HG03469 (cell line): ENCODE results near the gene NUTM2B.
"Not testable (repeated sequence)": the region's sequence is repeated elsewhere in the genome, so short reads cannot be mapped to it uniquely, and the experiment has no call there.

Experiments used
- ATAC-seq: cut with Tn5 transposase; IDR thresholded peaks from one replicate; pipeline ENCODE4 v1.9.1; 2021; ENCODE audit warnings: mild to moderate bottlenecking, moderate library complexity, moderate number of reproducible peaks; ENCODE audit not compliant: unreplicated experiment

Gene NUTM2B

DNA sequence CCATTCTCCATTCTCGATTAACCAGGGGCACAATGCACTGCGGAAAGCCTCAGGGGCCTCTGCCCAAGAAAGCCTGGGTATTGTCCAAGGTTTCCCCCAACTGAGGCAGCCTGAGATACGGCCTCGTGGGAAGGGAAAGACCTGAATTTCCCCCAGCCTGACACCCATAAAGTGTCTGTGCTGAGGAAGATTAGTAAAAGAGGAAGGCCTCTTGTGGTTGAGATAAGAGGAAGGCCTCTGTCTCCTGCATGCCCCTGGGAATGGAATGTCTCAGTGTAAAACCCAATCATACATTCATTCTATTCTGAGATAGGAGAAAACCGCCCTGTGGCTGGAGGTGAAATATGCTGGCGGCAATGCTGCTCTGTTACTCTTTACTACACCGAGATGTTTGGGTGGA, 41.8 kb downstream of the NUTM2B start:
- ATAC-seq: not testable (repeated sequence)

DNA sequence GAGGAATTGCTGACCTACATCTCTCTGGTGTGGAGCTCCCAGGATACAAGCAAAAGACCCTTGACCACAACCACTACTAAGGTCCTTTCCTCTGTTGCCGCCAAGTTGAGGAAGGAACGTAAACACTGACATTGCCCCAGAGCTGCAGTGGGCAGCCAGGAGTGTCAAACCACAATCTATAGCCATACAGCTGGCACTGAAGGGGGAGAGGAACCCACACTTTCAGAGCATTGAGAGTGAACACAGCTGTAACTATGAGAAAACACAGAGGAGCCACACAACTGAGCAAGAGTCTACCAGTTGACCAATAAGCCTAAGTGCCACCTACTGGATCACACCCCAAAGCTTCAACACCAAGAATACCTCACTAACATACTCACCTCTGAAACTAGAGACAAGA, 45.5 kb downstream of the NUTM2B start:
- ATAC-seq: not testable (repeated sequence)

DNA sequence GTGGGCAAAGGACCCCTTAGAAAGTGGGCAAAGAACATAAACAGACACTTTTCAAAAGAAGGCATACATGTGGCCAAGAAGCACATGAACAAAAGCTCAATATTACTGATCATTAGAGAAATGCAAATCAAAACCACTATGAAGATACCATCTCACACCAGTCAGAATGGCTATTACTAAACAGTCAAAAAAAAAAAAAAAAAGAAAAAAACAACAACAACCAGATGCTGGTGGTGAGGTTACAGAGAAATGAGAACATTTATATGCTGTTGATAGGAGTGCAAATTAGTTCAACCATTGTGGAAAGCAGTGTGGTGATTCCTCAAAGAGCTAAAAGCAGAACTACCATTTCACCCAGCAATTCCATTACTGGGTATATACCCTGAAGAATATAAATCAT, 50.6 kb downstream of the NUTM2B start:
- not testable (repeated sequence) for ATAC-seq

DNA sequence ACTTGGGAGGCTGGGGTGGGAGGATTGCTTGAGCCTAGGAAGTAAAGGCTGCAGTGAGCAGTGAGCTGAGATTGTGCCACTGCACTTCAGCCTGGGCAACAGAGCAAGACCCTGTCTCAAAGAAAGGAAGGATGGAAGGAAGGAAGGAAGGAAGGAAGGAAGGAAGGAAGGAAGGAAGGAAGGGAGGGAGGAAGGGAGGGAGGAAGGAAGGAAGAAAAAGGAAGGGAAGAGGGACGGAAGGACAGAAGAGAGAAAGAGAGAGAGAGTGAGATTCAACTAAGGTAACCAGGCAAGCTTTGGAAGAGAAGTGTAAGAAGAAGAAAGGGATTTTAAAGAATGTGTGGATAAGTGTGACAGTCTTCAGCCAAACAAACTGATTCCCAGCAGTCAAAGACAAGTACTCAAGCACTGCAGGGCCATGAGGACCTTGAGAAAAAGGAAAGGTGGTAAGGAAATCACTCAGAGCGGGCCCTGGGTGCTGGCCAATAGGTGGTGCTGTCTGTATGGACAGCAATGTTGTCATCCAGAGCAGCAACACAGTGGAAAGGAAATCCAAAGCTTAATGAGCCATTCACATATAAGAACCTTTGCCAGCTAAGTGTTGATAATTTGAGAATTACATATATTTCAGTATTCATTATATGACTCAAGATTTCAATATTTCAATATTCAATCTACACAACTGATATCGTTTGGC, 55.4 kb downstream of the NUTM2B start:
- not testable (repeated sequence) for ATAC-seq
